ENCODE results near the gene EIF3F. TPM values are rescaled to one million over a fixed set of nuclear protein-coding genes. Genes with fewer than 3 reads are reported as not detected.

The EIF3F gene
- total RNA-seq, 2 donors from 2014 or later: 320 to 342 TPM

DNA sequence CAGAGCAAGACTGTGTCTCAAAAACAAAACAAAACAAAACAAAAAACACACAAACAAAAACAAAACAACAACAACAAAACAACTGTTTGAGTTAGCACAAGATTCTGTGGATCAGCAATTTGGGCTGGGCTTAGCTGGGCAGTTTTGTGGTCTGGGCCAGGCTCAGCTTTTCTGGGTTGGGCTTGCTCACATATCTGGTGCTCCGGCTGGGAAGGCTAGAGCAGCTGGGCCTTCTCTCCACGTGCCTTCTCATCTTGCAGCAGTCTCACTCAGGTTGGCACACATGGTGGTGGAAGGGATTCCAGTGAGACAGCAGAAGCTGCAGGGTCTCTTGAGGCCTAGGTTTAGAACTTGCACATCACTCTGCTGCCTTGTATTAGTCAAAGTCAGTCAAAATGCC, 35.7 kb downstream of the EIF3F start:
- Mint-ChIP-seq H3K9me3 (no peaks in the 10 kb centered on the region), H3K27ac (no peak overlapping the region), H3K36me3 (ENCODE audit: low read depth) (no peaks in the 10 kb centered on the region), H3K27me3 (peaks cover 4% of the 10 kb centered on the region), H3K4me1 (peaks cover 7% of the 10 kb centered on the region), H3K4me3 (no peak overlapping the region)
- no peak for ATAC-seq (replicated peaks)

DNA sequence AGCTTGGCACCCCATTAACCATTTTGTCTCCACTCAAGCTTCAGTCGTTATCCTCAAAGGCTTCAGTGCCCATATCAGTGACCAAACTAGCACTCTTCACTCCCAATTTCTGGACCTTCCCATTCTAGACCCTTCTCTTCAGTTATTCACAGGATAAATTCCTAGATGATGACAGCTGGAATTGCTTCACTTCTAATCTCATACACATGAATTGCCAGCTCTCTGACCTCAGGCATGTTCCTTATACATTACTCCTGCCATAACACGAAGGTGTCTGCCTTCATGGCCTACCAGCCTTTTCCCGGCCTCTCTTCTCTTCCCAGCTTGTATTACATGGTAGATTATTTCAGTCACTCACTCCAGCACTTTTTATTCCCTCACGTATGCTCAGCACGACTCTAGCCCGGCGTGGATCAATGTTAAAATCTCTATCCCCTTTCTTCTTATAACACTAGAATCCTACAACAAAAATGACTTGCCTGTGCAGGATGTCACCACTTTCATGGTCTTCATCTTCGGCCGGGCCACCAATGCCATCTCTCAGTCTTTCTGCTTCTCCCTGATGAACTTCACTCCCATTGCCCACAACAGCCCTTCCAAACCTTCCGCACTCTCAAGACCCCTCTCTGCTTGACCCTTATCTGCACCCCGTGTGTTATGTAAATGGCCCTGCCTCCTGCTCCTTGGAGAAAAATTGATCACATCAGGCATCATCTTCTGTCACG, 36.9 kb downstream of the EIF3F start:
- Mint-ChIP-seq H3K9me3 (no peaks in the 10 kb centered on the region), H3K27me3 (peaks cover 4% of the 10 kb centered on the region), H3K4me1 (peaks cover 7% of the 10 kb centered on the region), H3K4me3 (no peak overlapping the region), H3K36me3 (ENCODE audit: low read depth) (no peaks in the 10 kb centered on the region), H3K27ac (no peak overlapping the region)
- ATAC-seq (replicated peaks): no peak

DNA sequence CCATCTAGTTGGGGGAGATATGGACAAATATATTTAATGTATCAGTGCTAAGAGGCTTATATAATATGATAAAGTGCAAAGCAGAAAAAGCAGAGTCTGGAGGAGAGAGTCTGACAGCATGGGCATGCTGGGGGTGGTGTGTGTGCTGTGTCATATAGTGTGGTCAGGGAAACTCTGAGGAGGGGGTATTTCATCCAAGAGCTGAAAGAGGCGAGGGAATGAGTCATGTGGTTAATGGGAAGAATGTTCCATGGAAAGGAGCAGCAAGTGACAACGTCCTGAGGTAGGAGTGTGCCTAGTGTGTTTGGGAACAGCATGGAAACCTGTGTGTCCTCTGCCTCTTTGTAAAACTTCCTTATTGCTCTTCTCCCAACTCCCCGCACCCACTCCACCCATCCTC, 38.0 kb downstream of the EIF3F start:
- H3K36me3 Mint-ChIP-seq (ENCODE audit: low read depth): no peaks in the 10 kb centered on the region
- peaks cover 5% of the 10 kb centered on the region for H3K4me1 Mint-ChIP-seq
- no peak overlapping the region for H3K27ac Mint-ChIP-seq
- H3K4me3 Mint-ChIP-seq: no peak overlapping the region
- ATAC-seq (replicated peaks): no peak
- H3K27me3 Mint-ChIP-seq: peaks cover 9% of the 10 kb centered on the region
- H3K9me3 Mint-ChIP-seq: no peaks in the 10 kb centered on the region

DNA sequence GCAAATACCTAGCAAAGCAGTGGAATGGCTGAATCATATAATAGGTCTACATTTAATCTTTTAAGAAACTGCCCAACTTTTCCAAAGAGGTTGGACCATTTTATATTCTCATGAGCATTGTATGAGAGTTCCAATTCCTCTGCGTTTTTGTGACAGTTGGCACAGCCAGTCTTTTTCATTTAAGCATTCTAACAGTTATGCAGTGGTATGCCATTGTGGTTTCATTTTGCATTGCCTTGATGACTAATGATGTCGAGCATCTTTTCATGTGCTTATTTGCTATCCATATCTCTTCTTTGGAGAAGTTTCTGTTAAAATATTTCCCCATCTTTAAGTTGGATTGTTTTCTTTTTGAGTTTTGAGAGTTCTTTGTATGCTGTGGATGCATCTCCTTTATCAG, 38.7 kb downstream of the EIF3F start:
- no peaks in the 10 kb centered on the region for H3K36me3 Mint-ChIP-seq (ENCODE audit: low read depth)
- H3K27ac Mint-ChIP-seq: no peak overlapping the region
- peaks cover 5% of the 10 kb centered on the region for H3K27me3 Mint-ChIP-seq
- H3K9me3 Mint-ChIP-seq: no peaks in the 10 kb centered on the region
- H3K4me3 Mint-ChIP-seq: no peak overlapping the region
- no peaks in the 10 kb centered on the region for H3K4me1 Mint-ChIP-seq
- peak; percentile 66 for ATAC-seq (replicated peaks)

DNA sequence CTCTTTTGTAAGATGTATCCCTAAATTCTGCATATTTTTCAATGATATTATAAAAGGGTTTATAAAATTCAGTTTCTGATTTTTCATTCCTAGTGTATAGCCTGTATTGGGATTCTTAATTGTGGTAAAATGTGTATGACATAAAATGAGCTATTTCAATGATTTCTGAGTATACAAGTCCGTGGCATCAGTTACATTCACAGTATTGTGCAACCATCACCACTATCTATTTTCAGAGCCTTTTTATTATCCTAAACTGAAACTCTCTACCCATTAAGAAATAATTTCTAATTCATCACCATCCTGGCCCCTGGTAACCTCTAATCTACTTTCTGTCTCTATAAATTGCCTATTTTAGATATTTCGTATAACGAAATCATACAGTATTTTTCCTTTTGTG, 39.8 kb downstream of the EIF3F start:
- Mint-ChIP-seq H3K36me3 (ENCODE audit: low read depth) (no peaks in the 10 kb centered on the region), H3K27ac (no peak overlapping the region), H3K4me3 (no peak overlapping the region), H3K27me3 (peaks cover 5% of the 10 kb centered on the region), H3K9me3 (no peaks in the 10 kb centered on the region), H3K4me1 (no peaks in the 10 kb centered on the region)
- no peak for ATAC-seq (replicated peaks)

DNA sequence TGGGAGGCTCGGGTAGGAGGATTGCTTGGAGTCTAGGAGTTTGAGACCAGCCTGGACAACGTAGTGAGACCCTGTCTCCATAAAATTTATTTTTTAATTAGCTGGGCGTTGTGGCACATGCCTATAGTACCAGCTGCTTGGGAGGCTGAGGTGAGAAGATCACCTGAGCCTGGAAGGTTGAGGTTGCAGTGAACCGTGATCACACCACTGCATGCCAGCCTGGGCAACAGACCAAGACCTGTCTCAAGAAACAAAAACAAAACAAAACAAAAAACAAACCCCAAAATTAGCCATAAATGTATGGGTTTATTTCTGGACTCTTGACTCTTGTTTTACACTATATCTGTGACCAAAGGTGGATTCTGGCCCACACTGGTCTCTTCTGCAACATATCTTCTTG, 41.6 kb downstream of the EIF3F start:
- Mint-ChIP-seq H3K9me3 (no peaks in the 10 kb centered on the region), H3K27ac (no peak overlapping the region), H3K27me3 (peaks cover 9% of the 10 kb centered on the region), H3K4me1 (no peaks in the 10 kb centered on the region), H3K4me3 (no peak overlapping the region), H3K36me3 (ENCODE audit: low read depth) (no peaks in the 10 kb centered on the region)
- ATAC-seq (replicated peaks): no peak

DNA sequence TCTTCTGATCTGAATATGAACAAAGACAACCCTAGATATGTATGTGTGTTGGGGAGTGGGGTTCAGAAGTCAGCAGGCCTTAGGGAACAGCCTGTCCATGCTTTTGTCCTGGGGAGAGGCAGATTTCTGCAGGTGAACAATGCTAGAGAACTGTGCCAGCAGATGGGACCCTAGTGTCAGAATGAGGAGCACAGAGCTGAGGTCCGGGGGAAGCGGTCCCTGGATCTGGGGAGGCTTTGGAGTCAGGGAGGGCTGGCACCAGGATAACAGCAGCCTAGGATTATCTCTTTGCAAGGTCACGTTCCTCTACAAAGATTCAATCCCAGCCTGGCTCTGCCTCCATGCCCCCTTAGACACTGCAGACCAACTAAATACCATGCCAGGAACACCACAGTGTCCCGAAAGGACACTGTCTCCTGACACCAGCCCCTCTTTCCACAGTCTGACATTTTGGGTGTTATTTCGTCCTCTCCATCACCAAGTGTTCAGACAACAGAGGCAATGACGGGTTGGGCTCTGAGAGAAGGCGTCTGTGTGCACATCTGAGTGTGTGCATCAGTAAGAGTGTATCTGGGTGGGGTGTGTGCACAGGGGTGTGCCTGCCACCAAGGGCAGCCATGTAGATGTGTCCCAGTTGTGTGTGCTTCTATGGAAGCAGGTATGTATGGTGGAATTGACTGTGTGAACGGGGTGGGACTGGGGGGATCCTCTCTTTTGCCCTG, 43.5 kb downstream of the EIF3F start:
- no peak for ATAC-seq (replicated peaks)
- Mint-ChIP-seq H3K27me3 (peaks cover 9% of the 10 kb centered on the region), H3K9me3 (no peaks in the 10 kb centered on the region), H3K4me3 (no peak overlapping the region), H3K27ac (no peak overlapping the region), H3K36me3 (ENCODE audit: low read depth) (no peaks in the 10 kb centered on the region), H3K4me1 (no peaks in the 10 kb centered on the region)

DNA sequence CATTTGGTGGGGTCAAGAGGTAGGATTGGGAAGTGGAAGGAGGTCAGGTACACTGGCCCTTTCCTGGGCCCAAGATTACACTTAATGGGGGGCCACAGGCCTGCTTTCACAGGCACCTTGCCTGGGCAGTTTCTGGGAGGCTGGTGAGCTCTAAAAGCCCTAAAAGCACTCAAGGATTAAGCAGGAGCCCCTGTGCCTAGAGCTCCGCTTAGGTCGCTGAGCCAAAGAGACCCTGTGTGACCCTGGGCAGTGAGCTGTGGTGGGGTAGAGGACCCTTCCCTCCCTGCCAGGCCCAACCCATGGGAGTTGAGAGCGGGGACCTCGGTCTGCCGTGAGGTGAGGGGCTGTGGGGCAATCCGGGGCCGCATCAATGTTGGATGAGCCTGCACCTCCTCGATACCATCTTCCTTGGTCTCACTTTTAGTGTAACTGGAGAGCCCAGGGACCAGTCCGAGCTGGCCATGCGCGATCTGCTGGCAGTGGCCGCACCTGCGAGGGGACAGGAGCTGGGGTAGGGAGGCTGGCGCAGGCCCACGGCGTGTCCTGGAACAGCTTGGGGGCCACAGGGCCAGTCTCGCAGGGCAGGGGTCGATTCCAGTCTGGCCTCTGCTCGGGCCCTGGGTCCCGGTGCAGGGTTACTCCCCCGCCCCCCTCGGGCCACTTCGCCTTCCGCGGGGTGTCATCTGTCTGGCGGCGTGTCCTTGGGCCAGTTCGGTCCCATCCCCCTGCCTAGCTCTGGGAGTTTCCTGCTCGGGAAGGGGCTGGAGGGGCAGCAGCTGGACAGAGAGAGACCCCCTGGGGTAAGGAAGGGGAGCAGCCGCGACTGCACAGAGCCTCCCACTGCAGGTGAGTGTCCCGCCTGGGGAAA, 44.3 kb downstream of the EIF3F start:
- no peak for ATAC-seq (replicated peaks)
- no peaks in the 10 kb centered on the region for H3K4me1 Mint-ChIP-seq
- no peaks in the 10 kb centered on the region for H3K9me3 Mint-ChIP-seq
- peaks cover 9% of the 10 kb centered on the region for H3K27me3 Mint-ChIP-seq
- no peak overlapping the region for H3K27ac Mint-ChIP-seq
- no peak overlapping the region for H3K4me3 Mint-ChIP-seq
- H3K36me3 Mint-ChIP-seq (ENCODE audit: low read depth): no peaks in the 10 kb centered on the region

DNA sequence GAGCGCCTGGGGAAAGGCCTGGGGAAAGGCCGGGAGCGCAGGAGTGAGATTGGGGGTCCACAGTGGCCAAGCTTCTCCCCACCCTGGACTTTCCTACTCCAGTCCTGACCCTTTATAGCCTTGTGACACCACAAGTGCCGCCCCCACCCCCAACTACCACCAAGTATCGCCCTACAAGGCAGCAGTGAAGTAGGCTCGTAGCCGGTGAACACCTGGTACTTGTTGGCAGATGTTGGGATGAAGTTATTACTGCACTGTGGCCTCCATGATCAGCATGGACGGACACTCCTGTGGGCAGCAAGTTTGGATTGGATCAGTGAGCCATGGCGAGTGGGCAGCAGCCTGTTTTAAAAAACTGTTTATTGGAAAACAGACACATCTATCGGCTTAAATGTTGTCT, 45.0 kb downstream of the EIF3F start:
- H3K9me3 Mint-ChIP-seq: no peaks in the 10 kb centered on the region
- no peak overlapping the region for H3K4me3 Mint-ChIP-seq
- ATAC-seq (replicated peaks): no peak
- H3K27ac Mint-ChIP-seq: no peak overlapping the region
- H3K4me1 Mint-ChIP-seq: no peaks in the 10 kb centered on the region
- H3K27me3 Mint-ChIP-seq: peaks cover 9% of the 10 kb centered on the region
- no peaks in the 10 kb centered on the region for H3K36me3 Mint-ChIP-seq (ENCODE audit: low read depth)

DNA sequence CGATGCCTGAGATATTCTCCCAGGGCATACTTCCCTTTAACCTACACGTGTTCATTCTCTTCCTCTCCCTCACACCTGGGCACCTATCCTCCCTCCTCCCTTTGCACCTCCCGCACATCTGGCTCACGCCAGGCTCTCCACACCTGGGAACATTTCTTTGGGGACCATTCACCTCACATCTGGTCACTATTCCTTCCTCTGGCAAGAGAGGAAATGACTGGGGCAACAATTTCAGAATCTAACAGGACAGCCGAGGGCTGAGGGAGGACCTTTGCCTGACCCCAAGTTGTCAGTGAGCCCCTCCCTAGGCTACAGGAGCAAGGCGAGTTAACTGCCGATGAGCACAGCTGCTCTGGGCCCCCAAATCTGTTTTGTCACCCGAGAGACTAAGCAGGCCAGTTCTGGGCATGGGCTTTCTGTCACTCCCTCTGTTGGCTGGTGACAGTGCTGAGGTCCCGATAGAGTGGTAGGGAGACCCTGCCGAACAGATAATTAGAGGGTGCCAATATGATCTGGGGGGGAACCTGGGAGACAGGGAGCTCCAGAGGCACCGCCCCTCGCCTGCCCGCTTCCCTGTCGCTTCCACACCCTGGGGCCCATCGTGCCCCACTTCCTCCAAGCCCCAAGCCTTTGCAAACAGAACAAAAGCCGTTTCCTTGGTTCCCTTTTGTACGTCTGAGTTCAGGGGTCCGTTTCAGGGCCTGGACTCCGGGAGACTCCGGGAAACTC, 45.6 kb downstream of the EIF3F start:
- H3K27me3 Mint-ChIP-seq: peaks cover 9% of the 10 kb centered on the region
- no peaks in the 10 kb centered on the region for H3K36me3 Mint-ChIP-seq (ENCODE audit: low read depth)
- H3K9me3 Mint-ChIP-seq: no peaks in the 10 kb centered on the region
- H3K4me1 Mint-ChIP-seq: no peaks in the 10 kb centered on the region
- no peak for ATAC-seq (replicated peaks)
- H3K4me3 Mint-ChIP-seq: no peak overlapping the region
- no peak overlapping the region for H3K27ac Mint-ChIP-seq

DNA sequence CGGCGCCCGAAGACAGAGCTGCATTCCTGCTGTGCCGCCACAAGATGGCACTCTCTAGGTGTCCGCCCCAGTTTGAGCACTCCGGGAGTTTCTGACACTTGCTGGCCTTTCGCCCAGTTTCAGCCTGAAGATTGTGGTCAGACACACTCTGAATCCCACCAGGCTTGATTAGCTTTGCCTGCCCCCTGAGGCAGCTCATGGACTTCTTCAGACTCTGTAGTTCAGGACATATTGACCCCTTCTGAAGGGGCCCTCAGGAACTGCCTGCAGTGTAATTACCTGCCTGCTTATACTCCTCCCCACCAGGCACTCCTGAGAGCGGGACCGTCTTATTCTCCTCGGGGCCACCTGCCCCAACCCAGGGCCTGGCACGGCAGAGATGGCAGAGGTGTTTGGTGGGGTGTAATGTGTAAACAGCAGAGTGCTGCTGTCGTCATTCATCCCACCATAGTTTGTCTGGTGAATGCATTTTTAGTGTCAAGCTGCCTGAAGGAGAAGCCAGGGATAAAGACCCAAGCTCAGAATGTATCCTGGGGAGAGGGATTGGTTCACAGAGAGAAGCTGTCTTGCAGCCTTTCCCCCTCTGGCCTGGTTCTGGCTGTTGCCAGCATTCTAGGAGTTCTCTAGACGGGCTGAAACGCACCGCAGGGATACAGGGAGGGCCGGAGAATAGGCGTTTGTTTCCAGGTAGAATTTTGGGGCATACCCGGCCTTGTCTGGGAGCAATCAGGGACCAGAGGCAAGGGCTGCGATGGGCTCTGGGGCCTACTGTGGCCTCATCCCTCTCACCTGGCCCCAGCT, 46.4 kb downstream of the EIF3F start:
- H3K27ac Mint-ChIP-seq: no peak overlapping the region
- no peak overlapping the region for H3K4me3 Mint-ChIP-seq
- H3K9me3 Mint-ChIP-seq: no peaks in the 10 kb centered on the region
- no peaks in the 10 kb centered on the region for H3K36me3 Mint-ChIP-seq (ENCODE audit: low read depth)
- H3K4me1 Mint-ChIP-seq: no peaks in the 10 kb centered on the region
- peak; percentile 74 for ATAC-seq (replicated peaks)
- peaks cover 9% of the 10 kb centered on the region for H3K27me3 Mint-ChIP-seq

DNA sequence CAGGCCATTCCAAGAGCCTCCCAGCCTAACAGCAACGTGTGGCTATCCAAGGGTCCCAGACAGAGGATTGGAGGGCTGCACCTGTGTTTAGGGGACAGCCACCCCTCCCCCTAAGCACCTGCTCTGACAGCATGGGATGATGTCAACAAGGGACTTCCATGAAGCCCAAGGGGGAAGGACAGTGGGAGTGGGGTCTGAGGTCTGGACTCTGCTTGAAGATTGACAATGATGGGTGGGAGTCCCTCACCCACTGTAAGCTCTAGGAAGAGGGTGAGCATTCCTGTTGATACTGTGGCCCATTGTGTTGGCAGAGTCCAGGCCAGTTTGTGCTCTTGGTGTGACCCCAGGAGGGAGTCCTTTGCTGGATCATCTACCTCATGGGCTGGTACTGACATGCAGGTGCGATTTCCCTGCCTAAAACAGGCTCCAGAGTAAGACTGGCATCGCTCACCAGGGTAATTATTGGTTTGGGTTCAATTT, 47.0 kb downstream of the EIF3F start:
- Mint-ChIP-seq H3K4me3 (no peak overlapping the region), H3K27me3 (peaks cover 9% of the 10 kb centered on the region)
- no peak for ATAC-seq (replicated peaks)

DNA sequence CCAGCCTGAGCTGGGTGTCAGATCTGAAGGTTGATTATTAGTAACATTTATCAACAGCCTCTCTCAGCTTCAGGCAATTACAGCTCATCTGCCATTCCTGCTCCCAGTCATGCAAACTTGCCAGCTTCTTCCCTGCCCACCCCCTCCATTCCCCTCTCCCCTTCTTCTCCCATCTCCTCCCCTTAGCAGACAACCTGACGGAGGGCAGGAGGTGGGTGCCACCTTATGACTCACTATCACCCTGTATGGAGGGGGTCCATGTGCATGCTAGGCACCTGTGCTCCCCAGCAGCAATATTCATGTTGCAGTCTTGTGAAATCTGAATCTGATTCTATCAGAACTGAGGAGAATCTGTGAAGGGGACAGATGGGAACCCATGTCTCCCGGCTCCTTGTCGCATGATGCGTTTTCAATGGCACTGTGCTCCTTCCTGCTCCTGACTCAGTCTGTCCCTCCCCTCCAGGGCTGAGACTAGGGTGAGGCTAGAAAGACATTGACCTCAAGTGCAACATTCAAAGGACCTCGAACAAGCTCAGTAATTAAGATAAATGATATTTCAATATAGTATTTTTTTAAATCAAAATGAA, 47.6 kb downstream of the EIF3F start:
- H3K27ac Mint-ChIP-seq: no peak overlapping the region
- H3K4me1 Mint-ChIP-seq: no peaks in the 10 kb centered on the region
- no peak overlapping the region for H3K4me3 Mint-ChIP-seq
- no peaks in the 10 kb centered on the region for H3K9me3 Mint-ChIP-seq
- no peaks in the 10 kb centered on the region for H3K36me3 Mint-ChIP-seq (ENCODE audit: low read depth)
- H3K27me3 Mint-ChIP-seq: peaks cover 8% of the 10 kb centered on the region
- ATAC-seq (replicated peaks): no peak

More for the DNA sequence above, 47.0 kb downstream of the EIF3F start:
- Mint-ChIP-seq H3K9me3 (no peaks in the 10 kb centered on the region), H3K4me1 (no peaks in the 10 kb centered on the region), H3K36me3 (ENCODE audit: low read depth) (no peaks in the 10 kb centered on the region), H3K27ac (no peak overlapping the region)
